HG03520 (cell line): ENCODE measurements around the gene SMCO3.
A peak's percentile ranks its signal among the peaks of the same experiment; 100 is the strongest.

Experiments
- ATAC-seq: cut with Tn5 transposase; IDR thresholded peaks from one replicate; pipeline ENCODE4 v1.9.1; 2021; ENCODE audit warnings: mild to moderate bottlenecking, moderate library complexity; ENCODE audit not compliant: unreplicated experiment

The SMCO3 gene

GRCh38 chr12:14828892-14829291, 14.9 kb upstream of the SMCO3 start:
- peak; percentile 55 for ATAC-seq

DNA sequence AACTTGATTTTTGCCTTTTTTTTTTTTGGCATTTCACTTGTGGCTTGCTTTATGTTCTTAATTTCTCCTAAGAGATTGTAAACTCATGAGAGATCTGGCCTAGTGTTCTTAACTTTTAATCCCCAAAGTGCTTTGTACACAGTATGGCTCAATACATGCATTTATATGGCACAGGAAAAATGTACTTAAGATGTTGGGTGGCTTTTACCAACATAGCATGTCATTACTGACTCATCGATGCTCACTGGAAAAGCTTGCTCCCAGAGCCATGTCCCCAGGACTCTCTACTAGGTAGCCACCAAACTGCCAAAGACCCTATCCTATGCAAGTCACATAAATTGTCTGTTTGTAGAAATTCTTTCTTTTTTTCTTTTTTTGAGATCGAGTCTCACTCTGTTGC, 13.1 kb upstream of the SMCO3 start:
- no peak for ATAC-seq

- ATAC-seq = no peak
Measured at GRCh38 chr12:14826491-14826890, 12.5 kb upstream of the SMCO3 start.

- ATAC-seq = no peak
Measured at GRCh38 chr12:14825256-14825655, 11.3 kb upstream of the SMCO3 start.

DNA sequence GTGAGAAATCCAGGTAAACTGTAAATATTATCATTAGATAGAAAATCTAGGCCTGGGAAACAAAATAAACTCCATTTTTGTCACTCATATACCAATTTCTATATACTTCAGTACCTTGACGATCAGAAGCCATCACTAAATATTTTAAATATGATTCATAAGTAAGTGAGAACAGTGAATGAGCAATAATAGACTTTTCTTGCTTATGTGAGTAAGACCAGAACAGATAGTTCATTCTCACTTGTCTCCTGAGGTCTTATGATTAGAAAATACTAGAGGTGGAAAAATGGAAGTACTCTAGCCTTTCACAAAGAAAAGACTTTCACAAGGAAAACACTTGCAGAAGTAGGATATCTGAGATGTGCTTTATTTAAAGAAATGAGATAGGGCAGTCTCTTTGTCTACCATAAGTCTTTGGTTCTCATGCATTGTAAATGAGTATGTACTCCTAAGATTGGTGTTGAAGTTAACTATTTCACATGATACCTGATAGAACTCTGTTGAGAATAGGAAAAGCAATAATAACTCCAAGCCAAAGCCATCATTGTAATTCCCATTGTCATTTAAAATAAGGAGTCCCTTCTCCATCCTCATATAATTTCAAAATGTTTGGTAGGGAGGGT, 10.1 kb upstream of the SMCO3 start:
- ATAC-seq = no peak

DNA sequence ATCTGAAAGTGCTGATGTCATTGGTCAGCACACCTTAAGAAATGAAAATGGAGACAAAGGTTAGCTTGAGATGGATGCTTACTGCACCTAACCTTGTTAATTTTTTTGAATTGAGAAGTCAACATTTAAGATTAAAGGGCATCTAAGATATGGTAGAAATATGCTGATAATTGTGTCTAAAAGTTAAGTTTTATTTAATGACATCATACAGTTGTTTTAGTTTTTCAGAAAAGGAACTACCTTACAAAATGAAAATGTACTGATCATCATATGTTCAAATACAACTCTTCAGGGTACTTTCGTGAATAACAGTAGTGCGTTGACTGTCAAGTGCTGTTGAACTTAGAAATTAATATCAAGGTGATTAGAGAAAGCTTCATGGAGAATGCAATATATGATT, 2.5 kb downstream of the SMCO3 start:
- ATAC-seq = no peak

DNA sequence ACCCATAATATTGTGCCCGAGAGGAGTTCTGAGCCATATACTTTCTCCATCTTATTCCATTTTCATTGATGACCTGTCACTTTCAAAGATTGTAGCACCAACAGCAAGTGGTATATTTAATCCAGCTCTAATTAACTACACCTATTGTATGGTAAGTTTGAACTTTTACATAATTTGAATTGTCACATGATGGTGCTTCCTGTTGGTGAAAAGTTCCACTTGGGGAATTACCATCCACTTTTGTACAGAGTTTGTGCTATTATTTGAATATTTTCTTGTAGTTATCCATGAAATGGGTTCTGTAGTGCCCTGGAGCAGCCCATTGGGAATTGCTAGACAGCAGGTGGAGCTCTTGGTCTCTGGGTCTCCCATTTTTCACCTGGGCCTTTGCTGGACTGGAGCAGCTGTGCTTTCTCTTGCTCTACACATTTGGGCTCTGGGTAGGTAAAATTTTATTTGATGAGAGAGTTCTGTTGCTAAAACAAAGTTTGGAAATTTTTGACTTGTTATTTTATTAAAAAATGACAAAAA, 3.0 kb downstream of the SMCO3 start:
- no peak for ATAC-seq

DNA sequence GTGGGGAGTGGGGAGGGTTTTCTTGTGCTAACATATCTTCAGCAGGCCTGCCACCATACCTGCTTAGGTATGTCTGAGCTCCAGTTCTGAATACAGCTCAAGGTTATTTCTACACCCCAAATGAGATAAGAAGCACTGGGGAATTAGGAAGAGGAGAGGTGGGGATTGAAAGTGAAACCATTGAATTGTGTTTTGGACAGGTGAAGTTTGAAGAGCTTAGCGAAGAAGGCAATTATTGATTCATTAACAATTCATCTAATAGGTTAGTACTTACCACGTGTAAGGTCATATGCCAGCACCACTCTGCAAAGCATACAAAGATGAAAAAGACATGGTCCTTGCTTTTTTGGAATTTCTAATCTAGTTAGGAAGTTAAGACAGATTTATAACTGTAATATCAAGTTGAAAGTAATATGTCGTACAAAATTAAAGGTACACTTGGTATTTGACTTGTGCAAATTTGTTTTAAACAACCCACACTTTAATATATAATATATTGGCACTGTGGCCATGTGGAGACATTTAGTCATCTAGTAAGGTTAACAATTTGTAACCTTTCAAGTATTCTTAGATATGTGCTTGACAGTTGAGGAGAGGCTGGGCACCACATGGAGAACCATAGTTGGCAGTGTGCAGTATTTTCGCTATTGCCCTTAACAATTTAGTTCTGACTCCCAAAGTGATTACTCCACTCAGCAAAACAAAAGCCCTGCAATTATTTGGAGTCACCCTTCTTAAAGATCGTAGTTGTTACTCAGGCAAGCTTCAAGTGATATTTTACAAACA, 3.6 kb downstream of the SMCO3 start:
- no peak for ATAC-seq

DNA sequence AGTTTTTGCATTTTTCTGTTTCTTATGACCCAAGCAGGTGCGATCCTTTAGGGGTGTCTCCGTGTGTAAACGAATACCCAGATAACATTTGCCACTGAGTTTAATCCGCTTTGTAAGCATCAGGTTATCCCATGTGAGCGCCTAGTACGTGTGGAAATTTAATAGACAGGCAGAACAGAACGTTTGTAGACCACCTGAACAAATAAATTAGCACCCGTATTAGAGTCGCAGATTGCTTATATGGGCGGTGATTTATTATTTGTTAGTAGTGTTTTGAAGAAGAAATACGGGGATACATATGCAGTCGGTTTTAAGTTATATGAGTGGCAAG, 10.2 kb downstream of the SMCO3 start:
- ATAC-seq = peak; percentile 18

- ATAC-seq = peak; percentile 100
Measured at GRCh38 chr12:14803011-14803829, 10.8 kb downstream of the SMCO3 start, which contains the start of the genes C12orf60 and WBP11. TSS of gene C12orf60 (plus strand) at chr12:14803670. CDS start at chr12:14822936, 19,266 bp downstream. TSS of gene WBP11 (minus strand) at chr12:14803478. CDS start at chr12:14801383, 2,095 bp downstream.

- no peak for ATAC-seq
Measured at GRCh38 chr12:14802721-14803010, 11.3 kb downstream of the SMCO3 start.

DNA sequence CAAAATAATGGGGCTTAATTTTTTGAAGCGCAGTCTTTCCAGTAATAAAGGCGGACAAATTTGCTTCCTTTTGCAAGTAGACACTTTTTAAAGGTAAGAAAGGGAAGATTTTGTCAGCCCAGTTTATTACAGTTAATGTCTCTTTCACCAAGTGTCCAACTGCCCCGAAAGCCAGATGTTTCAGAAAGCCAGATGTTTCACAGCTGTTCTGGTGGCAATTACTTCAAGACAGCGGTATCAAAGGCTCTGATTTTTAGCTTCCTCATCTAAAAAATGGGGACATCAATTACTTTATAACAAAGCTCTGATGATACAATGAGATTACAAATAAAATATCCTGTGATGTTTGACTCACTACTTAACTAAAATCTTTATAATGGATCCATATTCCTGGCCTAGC, 11.7 kb downstream of the SMCO3 start:
- no peak for ATAC-seq

- ATAC-seq = no peak
Measured at GRCh38 chr12:14795028-14795448, 18.9 kb downstream of the SMCO3 start.

- ATAC-seq = no peak
Measured at GRCh38 chr12:14785568-14785967, 28.4 kb downstream of the SMCO3 start.

- ATAC-seq = no peak
Measured at GRCh38 chr12:14784471-14784870, 29.5 kb downstream of the SMCO3 start.

DNA sequence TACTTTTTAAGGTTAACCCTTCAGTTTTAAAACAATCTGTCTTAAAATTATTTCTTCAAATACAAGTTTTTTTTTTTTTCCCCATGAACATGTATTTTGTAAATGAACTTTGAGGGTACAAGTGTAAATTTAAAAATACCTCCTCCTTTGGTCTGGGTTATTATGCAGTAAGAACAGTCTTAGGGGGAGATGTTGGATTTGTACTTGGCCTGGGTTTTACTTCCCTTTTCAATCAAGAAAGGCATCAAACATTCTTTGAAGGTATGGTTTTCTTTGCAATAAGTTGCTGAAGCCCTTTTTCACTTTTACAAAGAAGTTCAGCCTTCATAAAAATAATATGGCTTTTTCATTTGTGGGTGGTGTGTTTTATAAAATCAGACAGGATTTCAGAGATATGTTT, 31.2 kb downstream of the SMCO3 start:
- ATAC-seq = no peak

GRCh38 chr12:14781563-14781962, 32.4 kb downstream of the SMCO3 start:
- ATAC-seq = no peak

GRCh38 chr12:14780859-14781258, 33.1 kb downstream of the SMCO3 start:
- ATAC-seq = no peak

- ATAC-seq = no peak
Measured at GRCh38 chr12:14779834-14780233, 34.1 kb downstream of the SMCO3 start.

DNA sequence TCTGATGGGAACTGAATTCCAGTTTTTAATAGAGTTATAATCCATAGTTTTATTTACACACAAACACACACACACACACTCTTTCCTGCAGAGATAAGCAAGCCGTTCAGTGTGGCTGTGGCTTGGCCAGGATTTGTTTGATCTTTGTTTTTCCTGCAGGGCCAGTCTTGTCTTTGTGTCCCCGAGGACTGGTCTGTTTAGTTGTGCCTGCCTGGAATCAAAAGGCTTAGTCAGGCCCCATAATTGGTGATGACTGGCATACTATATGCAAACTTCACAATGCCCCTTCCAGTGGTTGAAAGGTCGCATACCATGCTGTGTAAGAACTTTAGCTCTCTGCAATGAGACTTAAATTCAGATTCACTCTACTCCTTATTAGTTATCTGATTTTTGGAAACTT, 36.7 kb downstream of the SMCO3 start:
- no peak for ATAC-seq

DNA sequence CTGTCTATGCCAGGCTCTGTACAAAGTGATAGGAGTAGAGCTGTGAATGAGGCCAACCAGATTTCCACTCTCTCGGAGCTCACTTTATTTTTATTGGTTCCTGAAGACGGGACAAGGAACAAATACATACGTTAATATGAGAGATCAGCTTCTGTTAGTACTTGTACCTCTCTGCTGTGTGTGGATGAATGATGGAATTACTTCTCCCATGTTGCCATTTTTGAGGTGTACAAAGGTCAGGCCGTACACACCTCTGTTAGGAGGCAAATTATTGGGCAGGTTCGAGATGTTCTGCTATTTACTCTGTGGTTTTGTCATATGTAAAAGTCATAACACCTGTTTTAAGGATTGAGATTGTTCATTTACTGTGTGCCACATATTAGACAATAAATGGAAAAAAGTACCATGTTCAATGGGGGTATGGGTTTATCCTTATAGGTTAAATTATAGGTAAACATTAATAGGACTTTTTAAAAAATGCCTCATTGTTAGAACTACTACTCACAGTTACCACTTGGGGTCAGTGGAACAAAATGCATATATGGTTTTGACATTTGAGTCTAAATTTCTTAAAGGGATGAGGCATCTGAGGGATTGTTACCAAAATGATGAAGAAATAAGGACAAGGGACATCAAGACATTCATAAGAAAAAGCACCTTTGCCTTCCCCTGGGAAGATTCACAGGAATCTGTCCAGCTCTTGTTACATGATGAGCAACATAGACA, 37.6 kb downstream of the SMCO3 start:
- no peak for ATAC-seq
